ENCODE measurements around the gene LTBP1. TPM values are rescaled to one million over a fixed set of nuclear protein-coding genes. Genes with fewer than 3 reads are reported as not detected.

LTBP1 gene
- total and polyA plus RNA-seq, 8 donors: 11.0 to 134 (median 25.6) TPM

GRCh38 chr2:33023728-33024500 is 77.2 kb downstream of the LTBP1 start:
- 83 to 95% (median 93%) methylated on average over 2 of the region's 2 CpGs for WGBS, 5 donors
- Histone ChIP-seq H3K9me3 (peaks cover 0 to 6% (median 3%) of the 10 kb centered on the region in 4 donors), H3K27me3 (no peaks in the 10 kb centered on the region), H3K27ac (no peak overlapping the region), H3K4me3 (no peak overlapping the region), H3K4me1 (peaks cover 0 to 10% (median 7%) of the 10 kb centered on the region in 4 donors), H3K36me3 (no peaks in the 10 kb centered on the region)
- intact Hi-C loops (cut with DNase I; ENCODE audit: low total_unique reads): no loop called here
- TF ChIP-seq POLR2A (IDR thresholded peaks at IDR 0.05): no peak
- TF ChIP-seq POLR2AphosphoS5 (IDR thresholded peaks at IDR 0.05): no peak
- TF ChIP-seq EP300 (IDR thresholded peaks at IDR 0.05): no peak
- TF ChIP-seq CTCF (IDR thresholded peaks at IDR 0.05): no peak
- no peak for DNase-seq

DNA sequence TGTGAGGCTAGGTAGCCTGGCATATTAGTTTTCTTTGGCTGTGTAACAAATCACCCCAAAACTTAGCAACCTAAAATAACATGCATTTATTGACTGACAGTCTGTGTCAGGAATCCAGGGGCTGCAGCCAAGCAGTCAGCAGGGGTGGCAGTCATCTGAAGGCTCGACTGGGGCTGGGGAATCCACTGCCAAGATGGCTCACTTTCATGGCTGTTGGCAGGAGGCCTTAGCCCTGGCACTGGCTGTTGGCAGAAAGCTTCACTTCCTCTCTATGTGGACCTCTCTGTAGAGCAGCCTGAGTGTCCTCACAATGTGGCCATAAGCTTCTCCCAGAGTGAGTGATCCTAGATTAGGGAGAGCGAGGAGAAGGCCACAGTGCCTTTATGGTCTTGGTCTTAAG is 78.0 kb downstream of the LTBP1 start:
- H3K27ac ChIP-seq: no peak overlapping the region
- H3K27me3 ChIP-seq: no peaks in the 10 kb centered on the region
- no peak for DNase-seq
- intact Hi-C loops (cut with DNase I; ENCODE audit: low total_unique reads): no loop called here
- 75 to 96% (median 86%) methylated on average over 2 of the region's 2 CpGs for WGBS, 5 donors
- peaks cover 0 to 6% (median 3%) of the 10 kb centered on the region in 4 donors for H3K9me3 ChIP-seq
- no peaks in the 10 kb centered on the region for H3K36me3 ChIP-seq
- no peak for TF ChIP-seq CTCF (IDR thresholded peaks at IDR 0.05)
- TF ChIP-seq POLR2A (IDR thresholded peaks at IDR 0.05): no peak
- TF ChIP-seq EP300 (IDR thresholded peaks at IDR 0.05): no peak
- no peak for TF ChIP-seq POLR2AphosphoS5 (IDR thresholded peaks at IDR 0.05)
- H3K4me3 ChIP-seq: no peak overlapping the region
- H3K4me1 ChIP-seq: peaks cover 0 to 10% (median 7%) of the 10 kb centered on the region in 4 donors

GRCh38 chr2:33029459-33029858 is 82.7 kb downstream of the LTBP1 start:
- intact Hi-C loops (cut with DNase I; ENCODE audit: low total_unique reads): no loop called here
- no peak overlapping the region for H3K27ac ChIP-seq
- H3K4me1 ChIP-seq: peaks cover 0 to under 1% (median 0%) of the 10 kb centered on the region in 4 donors
- WGBS, 5 donors: 69 to 85% (median 83%) methylated on average over 3 of the region's 3 CpGs
- TF ChIP-seq POLR2AphosphoS5 (IDR thresholded peaks at IDR 0.05) (no peak), EP300 (IDR thresholded peaks at IDR 0.05) (no peak), POLR2A (IDR thresholded peaks at IDR 0.05) (no peak), CTCF (IDR thresholded peaks at IDR 0.05) (no peak)
- H3K9me3 ChIP-seq: peaks cover 0 to 6% (median 2%) of the 10 kb centered on the region in 4 donors
- DNase-seq: no peak
- H3K36me3 ChIP-seq: no peaks in the 10 kb centered on the region
- H3K4me3 ChIP-seq: no peak overlapping the region
- H3K27me3 ChIP-seq: no peaks in the 10 kb centered on the region

DNA sequence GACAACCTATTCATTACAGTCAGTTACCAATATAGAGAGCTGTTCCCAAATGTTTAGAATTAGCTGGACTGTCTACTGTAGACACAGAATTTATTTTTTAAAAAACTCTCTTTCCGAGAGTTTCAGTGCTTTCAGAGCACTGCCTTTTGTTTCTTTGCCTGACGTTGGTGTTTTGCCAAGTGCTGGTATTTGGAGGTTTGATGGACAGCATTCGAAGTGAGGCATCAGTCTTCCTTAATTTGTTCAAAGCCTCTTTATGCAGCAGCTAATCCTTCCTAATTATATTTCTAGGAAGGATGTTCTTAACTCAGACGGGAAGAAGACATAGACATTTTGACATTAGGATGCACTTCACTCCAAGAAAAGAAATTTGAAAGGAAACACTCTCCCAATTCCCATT is 83.2 kb downstream of the LTBP1 start:
- H3K4me1 ChIP-seq: peaks cover 0 to 6% (median 0%) of the 10 kb centered on the region in 4 donors
- no peak for TF ChIP-seq EP300 (IDR thresholded peaks at IDR 0.05)
- TF ChIP-seq CTCF (IDR thresholded peaks at IDR 0.05): no peak
- no peak for TF ChIP-seq POLR2A (IDR thresholded peaks at IDR 0.05)
- no peak for TF ChIP-seq POLR2AphosphoS5 (IDR thresholded peaks at IDR 0.05)
- no peaks in the 10 kb centered on the region for H3K36me3 ChIP-seq
- intact Hi-C loops (cut with DNase I; ENCODE audit: low total_unique reads): no loop called here
- H3K4me3 ChIP-seq: no peak overlapping the region
- 58 to 79% (median 69%) methylated on average over 4 of the region's 4 CpGs for WGBS, 5 donors
- no peak for DNase-seq
- no peak overlapping the region for H3K27ac ChIP-seq
- peaks cover 0 to 1% (median 0%) of the 10 kb centered on the region in 4 donors for H3K9me3 ChIP-seq
- no peaks in the 10 kb centered on the region for H3K27me3 ChIP-seq
